Activated effector memory CD4-positive, alpha-beta T cell treated with anti-CD3 and anti-CD28 coated beads, Interleukin-2, amount 50 U/mL, for 16 hours (primary cell): ENCODE measurements around the gene AHNAK2.
"Not testable (repeated sequence)": the region's sequence is repeated elsewhere in the genome, so short reads cannot be mapped to it uniquely, and the experiment has no call there.

Experiments
- DNase-seq: peaks from one replicate; pipeline ENCODE4 v3.0.0-alpha.2; 2020

The AHNAK2 gene

DNA sequence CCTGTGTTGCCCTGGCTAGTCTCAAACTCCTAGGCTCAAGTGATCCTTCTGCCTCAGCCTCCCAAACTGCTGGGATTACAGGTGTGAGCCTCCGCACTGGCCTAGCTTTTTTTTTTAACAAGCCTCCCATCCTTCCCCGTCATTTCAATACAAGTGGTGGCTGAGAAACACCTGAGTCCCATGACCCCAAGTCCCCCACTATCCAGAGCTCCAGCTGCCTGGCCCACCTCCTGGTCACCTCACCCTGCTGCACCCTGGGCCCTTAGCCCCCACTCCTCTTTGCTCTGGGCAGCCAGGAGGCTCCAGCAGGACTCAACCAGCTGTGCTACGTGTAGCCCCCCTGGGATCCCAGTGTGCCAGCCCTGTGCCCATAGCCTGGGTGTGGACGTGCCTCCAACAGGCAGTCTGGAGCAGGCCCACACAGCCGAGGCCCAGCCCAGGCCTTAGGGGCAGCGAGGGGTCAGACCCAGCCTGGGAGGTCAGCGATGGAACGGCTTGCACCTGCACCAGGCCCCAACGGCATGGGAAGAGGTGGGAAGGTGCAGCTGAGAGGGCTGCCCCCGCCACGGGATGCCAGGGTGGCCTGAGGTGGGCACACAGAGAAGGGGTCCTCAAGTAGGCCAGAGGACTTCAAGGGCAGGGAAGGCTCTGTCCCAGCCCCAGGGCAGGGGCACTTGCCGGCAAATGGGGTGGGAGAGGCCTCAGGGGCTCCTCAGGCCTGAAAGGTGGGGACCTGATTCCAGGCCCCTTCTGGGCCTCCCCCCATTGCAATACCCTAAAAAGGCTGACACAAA lies 6.5 kb downstream of the AHNAK2 start:
- no peak for DNase-seq

DNA sequence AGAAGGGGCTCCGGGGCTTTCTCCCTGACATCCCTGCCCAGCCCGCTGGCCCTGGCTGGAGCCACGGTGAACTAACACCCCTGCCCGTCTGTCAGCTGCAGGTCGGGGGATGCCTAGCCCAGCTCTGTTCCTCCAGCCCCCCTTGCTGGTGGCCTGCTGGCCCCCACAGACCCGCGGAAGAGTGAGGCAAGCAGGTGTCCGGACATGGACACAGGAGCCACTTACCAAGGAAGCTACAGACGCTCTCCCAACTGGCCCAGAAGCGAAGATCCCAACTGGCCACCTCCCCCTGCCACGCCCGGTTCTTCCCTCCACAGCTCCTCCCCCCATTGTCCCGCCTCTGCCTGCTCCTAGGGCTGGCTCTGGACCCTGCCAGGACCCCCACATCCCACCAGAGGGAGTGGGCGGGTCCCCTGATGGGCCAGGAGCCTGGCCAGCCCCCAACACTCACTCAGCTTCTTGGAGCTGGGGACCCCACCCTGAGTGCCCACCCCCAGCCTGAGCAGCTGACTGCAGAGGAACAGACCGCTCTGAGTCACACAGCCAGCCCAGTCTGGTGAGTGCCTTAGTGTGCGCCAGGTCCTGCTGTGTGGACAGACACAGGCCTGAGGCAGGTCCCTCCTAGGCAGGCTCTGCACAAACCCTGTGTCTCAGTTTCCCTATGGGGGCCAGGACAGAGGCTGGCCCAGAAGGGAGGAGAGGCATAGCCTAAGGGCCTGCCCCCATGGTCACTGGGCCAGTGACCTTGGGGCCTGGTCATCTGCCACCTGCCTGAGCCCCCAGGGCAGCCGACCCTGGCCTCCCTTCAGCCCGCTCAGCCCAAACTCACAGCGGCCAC lies 7.7 kb downstream of the AHNAK2 start:
- DNase-seq = no peak

DNA sequence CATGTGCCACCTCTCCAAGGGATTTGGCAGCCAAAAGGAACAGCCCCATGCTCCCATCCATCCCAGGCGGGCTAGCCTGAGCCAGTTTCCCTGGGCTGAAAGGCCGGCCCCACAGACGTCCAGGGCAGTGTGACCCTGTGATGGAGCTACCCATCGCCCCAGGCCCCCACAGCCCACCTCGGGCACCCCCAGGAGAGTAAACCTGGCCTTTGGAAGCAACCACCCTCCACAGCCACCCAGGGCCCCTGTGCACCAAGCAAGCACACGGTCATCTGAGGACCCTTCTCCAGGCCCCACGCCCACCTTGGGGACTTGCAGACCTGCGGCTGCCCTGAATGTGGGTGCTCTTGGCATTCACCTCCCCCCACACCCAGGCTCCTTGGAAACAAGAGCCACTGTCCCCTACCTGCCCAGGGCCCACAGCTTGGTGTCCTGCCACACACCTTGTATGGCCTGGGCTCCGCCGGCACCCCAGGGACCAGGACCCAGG lies 8.4 kb downstream of the AHNAK2 start:
- DNase-seq = no peak

DNA sequence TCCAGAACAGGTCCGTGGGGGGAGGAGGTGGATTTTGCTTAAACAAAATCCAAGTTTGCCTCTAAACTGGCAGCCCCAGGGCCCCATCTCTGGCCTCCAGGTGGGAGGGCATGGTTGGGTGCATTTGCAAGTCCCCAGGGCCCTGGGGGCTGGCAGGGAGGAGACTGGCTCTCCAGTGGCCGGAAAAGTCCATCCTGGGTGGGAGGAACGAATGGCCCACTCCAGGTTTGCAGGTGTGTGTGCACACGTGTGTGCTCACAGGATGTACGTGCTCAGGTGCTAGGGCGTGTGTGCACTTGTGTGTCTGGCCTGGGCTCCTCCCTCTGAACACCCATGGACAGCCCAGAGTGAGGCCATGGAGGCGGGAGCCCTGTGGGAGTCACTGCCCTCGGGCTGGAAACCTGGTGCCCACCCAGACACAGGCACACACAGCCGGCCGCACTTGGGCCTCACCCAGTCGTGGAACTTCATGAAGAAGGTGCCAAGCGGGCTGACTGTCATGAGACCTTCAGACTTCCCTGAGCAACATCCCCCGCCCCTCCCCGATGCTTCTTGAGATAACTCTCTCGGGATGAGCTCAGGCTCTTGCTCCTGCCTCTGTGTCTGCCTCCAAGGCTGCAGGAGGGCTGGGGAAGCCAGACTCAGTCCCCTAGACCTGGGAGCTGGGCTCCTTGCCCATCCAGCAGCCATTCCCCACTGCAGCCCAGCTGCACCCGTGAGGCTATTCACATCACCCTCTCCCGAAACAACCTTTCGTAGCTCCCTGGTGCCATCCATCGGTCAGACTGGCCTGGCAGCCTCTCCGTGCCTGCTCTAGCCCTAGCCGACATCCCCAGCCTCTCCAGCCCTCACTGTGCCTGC lies 9.4 kb downstream of the AHNAK2 start:
- DNase-seq = no peak

DNA sequence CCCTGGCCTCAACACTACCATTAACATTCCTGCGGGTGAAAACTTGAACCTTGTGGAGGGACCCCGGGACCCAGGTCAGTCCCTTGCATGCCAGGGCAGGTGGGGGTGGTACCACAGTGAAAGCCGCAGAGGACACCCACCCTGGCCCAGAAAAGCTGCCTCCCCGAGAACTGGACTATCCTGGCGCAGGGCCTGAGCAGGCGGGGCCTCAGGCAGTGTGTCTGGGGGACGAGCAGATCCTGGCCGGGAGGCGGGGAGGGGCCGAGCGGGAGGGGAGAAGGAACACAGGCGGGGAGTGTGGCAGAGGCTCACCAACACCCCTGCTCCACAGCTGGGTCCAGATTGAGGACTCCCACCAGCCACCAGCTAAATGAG lies 10.0 kb downstream of the AHNAK2 start:
- DNase-seq = no peak

DNA sequence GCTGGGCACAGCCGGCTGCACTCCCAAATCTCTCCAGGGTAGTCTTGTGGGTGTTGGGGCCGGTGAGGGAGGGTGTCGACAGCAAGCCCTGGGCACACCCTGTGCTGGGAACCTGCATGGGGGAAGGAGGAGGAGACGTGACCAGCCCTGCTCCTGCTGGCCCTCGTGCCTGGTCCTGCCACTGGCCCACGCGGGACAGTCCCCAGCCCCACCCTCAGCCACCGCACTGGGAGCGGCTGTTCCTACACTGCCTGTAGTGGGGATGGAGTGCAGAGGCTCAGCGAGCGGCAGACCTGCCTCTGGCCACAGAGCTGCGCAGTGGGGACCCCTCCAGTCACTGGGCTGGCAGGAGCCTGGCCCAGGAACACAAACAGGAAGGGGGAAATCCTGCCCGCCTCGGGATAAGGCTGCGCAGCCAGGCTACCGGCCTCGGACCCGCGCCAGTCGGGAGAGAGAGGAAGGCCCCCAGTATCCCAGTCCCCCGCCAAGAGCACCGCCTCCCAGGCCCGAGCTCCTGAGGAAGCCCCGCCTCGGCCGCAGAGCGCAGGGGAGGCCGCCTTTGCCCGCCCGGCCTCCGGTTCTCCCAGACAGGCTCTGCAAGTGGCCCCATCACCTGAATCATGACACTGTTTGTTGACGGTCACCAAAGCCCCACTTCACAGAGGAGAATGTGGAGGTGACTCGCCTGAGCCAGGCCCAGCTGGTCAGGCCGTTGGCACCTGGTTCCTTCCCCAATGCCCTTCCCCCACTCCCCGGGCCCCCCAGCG lies 10.6 kb downstream of the AHNAK2 start:
- DNase-seq = no peak

DNA sequence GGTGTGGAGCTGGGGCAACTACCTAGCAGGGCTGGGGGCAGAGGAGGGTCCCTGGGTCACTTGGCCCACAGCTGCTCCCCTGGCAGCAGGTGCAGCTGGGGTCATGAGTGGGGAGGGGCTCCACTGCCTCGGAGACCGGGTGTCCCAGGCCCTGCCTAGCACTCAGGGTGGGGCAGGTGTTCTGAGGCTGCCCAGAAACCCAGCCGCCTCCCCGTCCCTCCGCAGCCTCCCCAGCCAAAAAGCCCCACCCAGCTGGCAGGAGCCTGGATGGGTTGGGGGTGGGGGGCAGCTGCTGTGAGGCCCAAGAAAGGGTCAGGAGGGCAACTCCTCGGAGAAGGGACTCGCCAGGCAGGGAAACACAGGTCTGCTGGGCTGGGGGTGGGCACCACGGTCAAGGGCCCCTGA lies 11.2 kb downstream of the AHNAK2 start:
- no peak for DNase-seq

DNA sequence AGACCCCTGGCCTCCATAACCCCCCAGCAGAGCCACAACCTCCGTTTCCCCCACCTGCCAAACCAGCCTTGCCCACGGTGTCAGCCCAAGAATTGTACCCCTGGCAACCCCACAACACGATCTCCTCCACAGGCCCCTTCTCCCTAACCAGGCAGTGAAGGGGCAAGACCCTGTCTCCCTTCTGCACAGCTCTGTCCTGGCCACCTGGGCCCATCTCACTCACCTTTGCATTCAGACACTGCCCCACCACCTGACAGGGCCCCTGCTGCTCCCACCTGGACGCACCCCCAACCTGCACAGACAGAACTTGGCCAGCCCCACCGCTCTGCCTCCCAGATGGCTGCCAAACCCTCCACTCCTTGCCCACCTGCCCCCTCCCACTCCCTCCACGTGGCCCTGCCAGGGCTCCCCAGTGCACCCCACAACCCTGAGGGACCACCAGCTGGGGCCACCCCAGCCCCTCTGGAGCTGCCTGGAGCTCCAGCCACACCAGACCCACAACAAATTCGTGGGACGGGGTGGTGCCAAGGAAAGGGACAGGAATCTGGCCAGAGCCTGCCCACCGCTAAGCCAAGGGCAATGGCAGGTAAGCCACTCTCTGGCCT lies 11.8 kb downstream of the AHNAK2 start:
- DNase-seq = no peak

DNA sequence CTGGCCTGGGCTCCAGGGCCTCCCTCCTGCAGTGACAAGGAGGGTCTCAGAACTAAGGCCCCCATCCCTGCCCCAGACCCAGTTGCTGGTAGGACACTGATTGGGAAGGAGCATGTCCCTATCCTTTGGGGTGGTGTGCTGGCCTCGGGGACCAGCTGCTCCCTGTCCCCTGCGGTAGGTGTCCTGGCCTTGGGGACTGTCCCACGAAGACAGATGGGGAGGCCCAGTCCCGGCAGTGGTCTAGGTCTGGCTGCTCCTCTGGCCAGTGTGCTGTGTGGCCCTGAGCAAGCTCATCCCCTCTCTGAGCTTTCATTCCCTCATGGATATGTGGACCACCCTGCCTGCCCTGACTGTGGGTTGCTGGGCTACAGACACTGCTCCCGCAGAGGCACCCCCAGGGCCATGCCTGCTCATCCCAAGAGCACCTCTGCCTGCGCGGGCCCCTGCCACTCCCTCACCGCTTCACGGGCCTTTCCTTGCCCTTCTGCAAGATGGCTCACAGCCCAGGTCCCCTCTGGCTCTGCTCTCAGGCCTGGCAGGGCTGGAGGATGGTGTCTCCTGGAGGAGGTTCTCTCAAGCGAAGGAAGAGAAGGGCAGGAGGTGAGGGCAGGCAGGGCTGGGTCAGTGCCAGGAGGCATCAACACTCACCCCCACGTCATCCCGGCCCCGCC lies 12.5 kb downstream of the AHNAK2 start:
- DNase-seq = no peak

DNA sequence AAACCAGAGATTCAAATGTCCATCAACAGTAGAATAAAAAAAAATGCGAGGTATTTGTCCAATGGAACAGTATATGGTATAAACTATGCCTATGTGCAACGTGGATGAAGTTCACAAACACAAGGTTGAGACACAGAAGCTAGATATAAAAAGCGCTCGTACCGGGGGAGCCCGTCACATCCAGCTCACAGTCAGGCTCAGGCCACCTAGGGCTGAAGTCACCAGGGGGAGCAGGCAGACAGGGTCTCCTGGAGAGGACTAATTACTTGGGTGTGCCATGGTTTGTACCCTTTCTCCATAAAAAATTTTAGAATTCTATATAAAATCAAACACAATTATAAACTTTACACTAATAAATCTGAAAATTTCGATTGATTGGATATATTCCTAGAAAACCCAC lies 13.6 kb downstream of the AHNAK2 start:
- no peak for DNase-seq

DNA sequence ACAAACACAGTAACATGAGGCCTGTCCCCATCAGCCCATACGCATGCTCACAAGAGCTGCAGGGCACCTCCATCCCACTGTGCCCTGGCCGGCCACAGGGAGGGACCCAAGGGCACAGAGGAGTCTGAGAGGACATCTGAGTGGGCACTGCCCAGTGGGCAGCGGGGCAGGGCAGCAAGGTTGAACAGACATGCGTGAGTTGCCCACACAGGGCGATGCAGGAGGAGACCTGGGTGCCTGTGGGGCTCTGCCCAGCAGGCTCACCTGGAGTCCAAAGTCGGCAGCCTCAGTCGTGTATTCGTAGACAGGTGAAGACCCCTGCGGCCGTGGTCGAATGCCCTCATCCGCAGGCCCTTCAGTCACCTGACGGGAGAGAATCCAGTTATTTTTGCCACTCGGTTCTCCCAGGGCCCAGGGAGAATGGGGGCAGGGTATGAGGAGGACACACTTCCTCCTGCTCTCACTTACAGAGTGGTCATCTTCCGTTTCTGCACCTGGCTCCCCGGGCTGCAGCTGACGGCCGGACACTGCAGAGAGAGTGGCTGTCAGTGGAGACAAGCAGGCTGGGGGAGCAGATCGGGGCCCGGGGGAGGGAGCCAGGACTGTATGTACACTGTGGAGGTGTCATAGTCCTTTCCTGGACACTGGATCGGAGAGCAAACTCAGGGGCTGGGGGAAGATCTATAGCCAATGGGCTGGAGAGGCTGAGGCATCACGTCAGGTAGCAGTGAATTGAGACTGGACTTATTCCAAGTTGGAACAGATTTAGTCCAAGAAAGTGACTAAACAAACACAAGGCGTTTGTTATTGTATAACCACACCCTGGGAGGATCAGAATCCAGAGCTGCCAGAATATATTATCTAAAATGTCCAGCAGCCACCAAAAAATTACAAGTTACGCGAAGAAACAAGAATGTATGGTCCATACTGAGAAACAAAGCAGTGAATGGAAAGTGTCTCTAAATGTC lies 20.7 kb downstream of the AHNAK2 start:
- no peak for DNase-seq

DNA sequence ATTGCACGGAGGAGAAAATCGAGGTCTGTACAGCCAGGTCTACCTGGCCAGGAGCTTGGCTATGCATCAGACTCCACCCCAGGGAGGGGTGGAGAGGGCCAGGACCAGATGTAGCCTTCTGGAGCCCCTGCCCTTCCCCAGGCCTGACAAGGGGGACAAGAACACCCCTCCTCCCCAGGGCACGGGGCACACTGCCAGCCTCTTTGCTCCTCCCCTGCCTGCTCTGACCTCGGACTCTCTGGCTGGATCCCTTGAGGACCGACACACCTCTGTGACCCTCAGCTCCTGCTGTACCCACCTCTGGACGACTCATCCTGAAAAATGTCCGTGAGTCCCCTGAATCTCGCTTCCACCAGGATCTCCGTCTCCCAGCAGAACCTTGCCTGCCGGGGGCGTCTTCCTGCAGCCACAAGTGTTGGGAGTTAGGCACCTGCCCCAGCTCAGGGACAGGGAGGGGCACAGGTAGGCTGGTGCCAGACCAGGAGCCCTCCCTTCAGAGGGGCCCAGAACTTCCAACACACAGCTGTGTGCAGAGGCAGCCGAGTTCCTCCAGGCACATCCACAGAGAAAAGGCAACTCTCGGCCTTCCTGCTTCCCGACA lies 21.8 kb downstream of the AHNAK2 start:
- no peak for DNase-seq

DNA sequence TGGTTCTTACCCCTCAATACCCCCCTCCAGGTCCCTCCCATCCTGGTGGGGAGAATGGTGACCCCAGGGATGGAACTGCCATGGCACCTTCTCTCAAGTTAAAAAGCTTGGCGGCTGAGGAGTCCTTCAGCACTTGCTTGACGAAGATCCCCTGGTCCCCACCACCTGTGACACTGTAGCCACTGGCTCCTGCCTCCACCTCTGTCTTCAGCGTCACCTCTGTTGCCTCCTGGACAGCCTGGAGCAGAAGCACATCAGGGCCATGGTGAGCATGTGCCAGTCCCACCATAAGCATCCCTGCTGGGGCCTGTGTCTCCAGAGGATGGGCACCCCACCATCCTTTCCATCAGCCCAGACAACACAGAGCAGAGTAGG lies 22.8 kb downstream of the AHNAK2 start:
- no peak for DNase-seq

DNA sequence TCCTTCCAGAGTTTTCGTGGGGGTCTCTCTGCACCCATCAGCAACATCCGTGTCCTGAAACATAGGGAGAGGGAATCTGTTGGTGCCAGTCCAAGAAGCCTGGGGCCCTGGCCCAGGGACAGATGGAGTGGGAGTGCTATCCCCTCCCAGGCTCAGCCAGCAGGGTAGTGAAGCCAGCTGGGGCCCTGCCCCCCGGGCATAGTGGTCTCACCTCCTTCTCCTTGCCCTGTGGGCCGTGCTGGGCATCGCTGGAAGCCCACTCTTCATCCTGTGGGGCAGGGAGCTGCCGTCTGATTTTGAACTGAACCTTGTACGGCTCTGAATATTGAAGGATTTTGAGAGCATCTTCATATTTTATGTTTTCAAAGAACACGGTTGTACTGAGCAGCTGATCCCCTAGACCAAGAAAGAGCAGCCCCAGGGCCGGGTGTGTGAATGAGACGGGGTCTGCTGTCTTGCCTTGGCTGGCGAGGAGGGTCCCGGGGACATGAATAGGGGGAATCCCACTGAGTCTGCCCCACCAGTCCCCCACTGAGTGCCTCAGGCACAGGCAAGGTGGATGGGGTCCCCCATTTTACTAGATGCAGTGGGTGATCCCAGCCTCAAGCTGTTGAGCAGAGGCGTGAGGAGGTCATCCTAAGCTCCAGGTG lies 23.3 kb downstream of the AHNAK2 start:
- no peak for DNase-seq

DNA sequence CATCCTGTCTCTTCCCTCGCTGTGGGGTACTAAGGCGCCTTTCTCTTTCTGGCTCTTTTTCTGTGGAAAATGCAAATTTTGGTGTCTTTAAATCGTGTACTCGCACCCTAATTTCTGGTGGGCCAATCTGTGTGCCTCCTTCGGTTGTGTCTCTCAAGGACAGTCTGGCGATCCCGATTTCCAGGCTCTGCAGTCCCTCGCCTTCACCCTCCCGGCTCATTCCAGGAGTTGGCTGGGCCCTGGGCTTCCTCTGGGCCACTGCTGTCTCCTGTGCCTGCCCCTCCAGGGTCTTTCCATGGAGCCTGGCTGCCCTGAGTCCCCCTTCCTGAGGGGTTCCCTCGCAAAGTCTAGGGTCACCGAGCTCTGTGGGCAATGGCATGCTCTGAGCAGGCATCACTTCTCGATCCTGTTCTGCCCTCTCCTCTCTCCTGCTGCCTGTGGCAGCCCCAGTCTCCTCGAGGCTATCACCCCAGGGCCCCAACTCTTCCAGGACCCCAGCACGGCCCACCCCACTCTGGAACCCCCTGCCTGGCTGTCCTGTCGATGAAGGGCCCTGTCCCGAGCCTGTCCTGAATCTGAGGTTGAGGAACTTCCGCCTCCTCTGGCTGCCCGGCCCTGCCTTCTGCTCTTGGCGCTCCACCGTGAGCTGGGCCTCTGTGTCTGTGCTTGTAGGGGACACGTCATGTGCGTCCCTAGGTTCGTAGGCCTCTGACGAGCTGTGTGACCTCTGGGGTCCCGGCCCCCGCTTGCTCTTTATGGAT lies 24.1 kb downstream of the AHNAK2 start:
- DNase-seq = no peak

DNA sequence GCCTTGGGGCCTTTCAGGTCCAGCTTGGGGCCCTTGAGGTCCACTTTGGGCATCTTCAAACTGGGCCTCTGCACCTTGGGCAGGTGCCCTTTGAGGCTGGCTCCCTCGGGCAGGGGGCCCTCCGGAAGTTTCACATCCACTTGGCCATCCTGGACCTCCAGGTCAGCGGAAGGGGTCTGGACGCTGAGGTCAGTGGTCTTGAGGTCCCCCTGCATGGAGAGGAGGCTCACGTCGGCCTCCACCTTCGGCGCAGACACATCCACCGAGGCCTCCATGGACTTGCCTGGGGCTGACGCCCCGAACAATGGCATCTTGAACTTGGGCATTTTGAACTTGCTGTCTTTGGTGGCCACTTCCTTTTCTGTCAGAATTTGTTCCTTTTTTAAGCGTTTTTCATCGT lies 25.1 kb downstream of the AHNAK2 start:
- DNase-seq = no peak

DNA sequence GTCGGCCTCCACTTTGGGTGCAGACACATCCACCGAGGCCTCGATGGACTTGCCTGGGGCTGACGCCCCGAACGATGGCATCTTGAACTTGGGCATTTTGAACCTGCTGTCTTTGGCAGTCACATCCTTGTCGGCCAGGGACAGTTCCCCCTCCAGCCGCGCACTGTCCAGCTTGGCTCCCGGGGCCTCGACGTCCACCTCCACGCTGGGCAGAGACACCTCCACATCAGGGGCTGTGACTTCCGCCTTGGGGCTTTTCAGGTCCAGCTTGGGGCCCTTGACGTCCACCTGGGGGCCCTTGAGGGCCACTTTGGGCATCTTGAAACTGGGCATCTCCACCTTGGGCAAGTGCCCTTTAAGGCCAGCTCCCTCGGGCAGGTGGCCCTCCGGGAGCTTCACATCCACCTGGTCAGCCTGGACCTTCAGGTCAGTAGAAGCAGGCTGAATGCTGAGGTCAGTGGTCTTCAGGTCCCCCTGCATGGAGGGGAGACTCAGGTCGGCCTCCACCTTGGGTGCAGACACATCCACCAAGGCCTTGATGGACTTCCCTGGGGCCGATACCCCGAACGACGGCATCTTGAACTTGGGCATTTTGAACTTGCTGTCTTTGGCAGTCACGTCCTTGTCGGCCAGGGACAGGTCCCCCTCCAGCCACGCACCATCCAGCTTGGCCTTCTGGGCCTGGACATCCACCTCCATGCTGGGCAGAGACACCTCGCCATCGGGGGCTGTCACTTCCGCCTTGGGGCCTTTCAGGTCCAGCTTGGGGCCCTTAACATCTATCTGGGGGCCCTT lies 26.1 kb downstream of the AHNAK2 start:
- not testable (repeated sequence) for DNase-seq

DNA sequence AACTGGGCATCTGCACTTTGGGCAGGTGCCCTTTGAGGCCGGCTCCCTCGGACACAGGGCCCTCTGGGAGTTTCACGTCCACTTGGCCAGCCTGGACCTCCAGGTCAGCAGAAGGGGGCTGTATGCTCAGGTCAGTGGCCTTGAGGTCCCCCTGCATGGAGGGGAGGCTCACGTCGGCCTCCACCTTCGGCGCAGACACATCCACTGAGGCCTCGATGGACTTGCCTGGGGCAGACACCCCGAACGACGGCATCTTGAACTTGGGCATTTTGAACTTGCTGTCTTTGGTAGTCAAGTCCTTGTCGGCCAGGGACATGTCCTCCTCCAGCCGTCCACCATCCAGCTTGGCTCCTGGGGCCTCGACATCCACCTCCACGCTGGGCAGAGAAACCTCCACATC lies 27.5 kb downstream of the AHNAK2 start:
- not testable (repeated sequence) for DNase-seq
